KMS-11 (cell line): ENCODE data around the gene MARVELD3.
"Not testable (repeated sequence)": the region's sequence is repeated elsewhere in the genome, so short reads cannot be mapped to it uniquely, and the experiment has no call there.

Experiments
- H2AFZ ChIP-seq: fragments of 200-600 bp; sonication (generic); 2 replicates; pipeline ENCODE4 v1.6.1; 2016; ENCODE audit warnings: antibody characterized with exemption, mixed run types, low read depth
- H3K27ac ChIP-seq: fragments of 200-600 bp; sonication (generic); 2 replicates; pipeline ENCODE4 v1.6.1; 2016; ENCODE audit warnings: mild to moderate bottlenecking, mixed run types
- H3K27me3 ChIP-seq: fragments of 200-600 bp; sonication (generic); 2 replicates; pipeline ENCODE4 v1.6.1; 2017; ENCODE audit warnings: mild to moderate bottlenecking, low read depth, mixed run types, moderate library complexity; ENCODE audit not compliant: insufficient read depth
- H3K36me3 ChIP-seq: fragments of 200-600 bp; sonication (generic); 2 replicates; pipeline ENCODE4 v1.6.1; 2017; ENCODE audit warnings: mild to moderate bottlenecking, mixed run types; ENCODE audit not compliant: insufficient read depth
- H3K4me1 ChIP-seq: fragments of 200-600 bp; sonication (generic); 2 replicates; pipeline ENCODE4 v1.6.1; 2016; ENCODE audit warnings: mild to moderate bottlenecking, low read depth, mixed run types; ENCODE audit not compliant: poor library complexity, severe bottlenecking
- H3K4me2 ChIP-seq: fragments of 200-600 bp; sonication (generic); 2 replicates; pipeline ENCODE4 v1.7.0; 2016; ENCODE audit warnings: mild to moderate bottlenecking, mixed run types
- H3K4me3 ChIP-seq: fragments of 200-600 bp; sonication (generic); IDR thresholded peaks from 2 replicates; pipeline ENCODE4 v1.6.1; 2017; ENCODE audit warnings: low read depth, low read length, mixed read lengths; ENCODE audit not compliant: insufficient read depth
- H3K79me2 ChIP-seq: fragments of 200-600 bp; sonication (generic); 2 replicates; pipeline ENCODE4 v1.6.1; 2016; ENCODE audit warnings: low read depth, mixed run types; ENCODE audit not compliant: insufficient read depth
- H3K9ac ChIP-seq: fragments of 200-600 bp; sonication (generic); 2 replicates; pipeline ENCODE4 v1.6.1; 2016; ENCODE audit warnings: mild to moderate bottlenecking, mixed run types
- H4K20me1 ChIP-seq: fragments of 200-600 bp; sonication (generic); 2 replicates; pipeline ENCODE4 v1.6.1; 2016; ENCODE audit warnings: mild to moderate bottlenecking, mixed run types; ENCODE audit not compliant: insufficient read depth
- CTCF ChIP-seq: fragments of 200-600 bp; sonication (generic); conservative IDR thresholded peaks from 2 replicates; pipeline ENCODE4 v1.6.1; 2017; ENCODE audit warnings: low read depth, mild to moderate bottlenecking, antibody characterized with exemption, low read length, moderate library complexity, mixed read lengths

MARVELD3 gene

DNA sequence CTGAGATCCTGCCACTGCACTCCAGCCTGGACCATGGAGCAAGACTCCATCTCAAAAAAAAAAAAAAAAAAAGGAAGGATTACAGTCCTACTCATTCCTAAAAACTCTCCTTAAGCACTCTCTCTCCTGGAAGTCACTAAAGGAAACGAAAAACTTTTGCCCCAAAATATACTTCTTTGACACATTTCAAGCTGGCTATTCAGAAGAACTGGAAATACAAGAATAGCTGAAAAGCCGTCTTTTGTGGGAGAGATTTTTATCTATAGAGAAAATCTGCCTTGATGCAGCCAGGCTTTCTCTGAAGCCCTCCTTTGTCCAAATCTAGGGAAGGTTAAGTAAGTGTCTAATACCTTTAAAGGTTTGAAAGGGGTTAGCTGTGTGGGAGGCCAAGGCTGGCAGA, 16.9 kb upstream of the MARVELD3 start:
- Histone ChIP-seq H3K27me3 (no peaks in the 10 kb centered on the region), H4K20me1 (no peaks in the 10 kb centered on the region), H3K27ac (no peak overlapping the region), H3K36me3 (no peaks in the 10 kb centered on the region), H2AFZ (no peak overlapping the region), H3K9ac (no peak overlapping the region), H3K79me2 (no peaks in the 10 kb centered on the region), H3K4me1 (no peaks in the 10 kb centered on the region), H3K4me2 (no peak overlapping the region), H3K4me3 (no peak overlapping the region)
- no peak for TF ChIP-seq CTCF

- 0 out of 2 replicates have a peak overlapping the region, but pooled peaks have one; percentile 44 for H2AFZ ChIP-seq
These were observed 15.5 kb upstream of the MARVELD3 start for GRCh38 chr16:71610447-71610846.

GRCh38 chr16:71610936-71611871, 14.8 kb upstream of the MARVELD3 start:
- no peaks in the 10 kb centered on the region for H3K36me3 ChIP-seq
- no peaks in the 10 kb centered on the region for H3K27me3 ChIP-seq
- no peak overlapping the region for H3K9ac ChIP-seq
- TF ChIP-seq CTCF, result peak; percentile 77
- no peaks in the 10 kb centered on the region for H3K4me1 ChIP-seq
- H3K27ac ChIP-seq, result no peak overlapping the region
- H4K20me1 ChIP-seq, result no peaks in the 10 kb centered on the region
- H2AFZ ChIP-seq, result peak overlapping the region; percentile 44; the same call in 1 of the 2 replicates
- H3K4me2 ChIP-seq, result peak overlapping the region; percentile 45; the same call in 1 of the 2 replicates
- no peaks in the 10 kb centered on the region for H3K79me2 ChIP-seq
- no peak overlapping the region for H3K4me3 ChIP-seq

More at GRCh38 chr16:71610447-71610846, 15.5 kb upstream of the MARVELD3 start:
- TF ChIP-seq CTCF, result no peak
- no peaks in the 10 kb centered on the region for H4K20me1 ChIP-seq
- no peak overlapping the region for H3K27ac ChIP-seq
- no peak overlapping the region for H3K4me3 ChIP-seq
- H3K4me2 ChIP-seq, result 0 out of 2 replicates have a peak overlapping the region, but pooled peaks have one; percentile 45
- H3K27me3 ChIP-seq, result no peaks in the 10 kb centered on the region
- no peak overlapping the region for H3K9ac ChIP-seq
- H3K4me1 ChIP-seq, result no peaks in the 10 kb centered on the region
- no peaks in the 10 kb centered on the region for H3K36me3 ChIP-seq
- H3K79me2 ChIP-seq, result no peaks in the 10 kb centered on the region

DNA sequence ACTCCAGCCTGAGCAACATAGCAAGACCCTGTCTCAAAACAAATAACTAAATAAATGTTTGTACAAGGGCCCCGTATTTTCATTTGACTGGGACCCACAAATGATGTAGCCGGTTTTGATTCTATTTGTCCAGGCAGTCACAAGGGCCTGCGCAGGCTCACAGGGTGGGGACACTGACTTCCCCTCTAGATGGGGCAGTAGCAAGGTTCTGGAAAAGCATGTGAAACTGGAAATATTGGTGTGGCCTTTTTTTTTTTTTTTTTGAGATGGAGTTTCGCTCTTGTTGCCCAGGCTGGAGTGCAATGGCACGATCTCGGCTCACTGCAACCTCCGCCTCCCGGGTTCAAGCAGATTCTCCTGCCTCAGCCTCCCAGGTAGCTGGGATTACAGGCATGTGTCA, 11.0 kb upstream of the MARVELD3 start:
- not testable (repeated sequence) for H2AFZ ChIP-seq, H3K27ac ChIP-seq, H3K27me3 ChIP-seq, H3K36me3 ChIP-seq, H3K4me3 ChIP-seq, H3K79me2 ChIP-seq, H3K4me2 ChIP-seq, H3K9ac ChIP-seq, H4K20me1 ChIP-seq, H3K4me1 ChIP-seq

GRCh38 chr16:71618429-71618828, 7.6 kb upstream of the MARVELD3 start:
- Histone ChIP-seq H4K20me1 (no peaks in the 10 kb centered on the region), H3K9ac (no peak overlapping the region), H3K27ac (no peak overlapping the region), H3K36me3 (no peaks in the 10 kb centered on the region), H3K4me2 (no peak overlapping the region), H3K4me3 (no peak overlapping the region), H3K79me2 (no peaks in the 10 kb centered on the region), H2AFZ (no peak overlapping the region), H3K4me1 (peaks cover 10% of the 10 kb centered on the region), H3K27me3 (no peaks in the 10 kb centered on the region)
- TF ChIP-seq CTCF, result no peak
